Stimulated activated CD4-positive, alpha-beta T cell treated with anti-CD3 and anti-CD28 coated beads, Interleukin-12 subunit alpha, Interleukin-12 subunit beta, amount 100 ng/mL, for 4 hours (primary cell): ENCODE measurements around the gene VPS45.
"Not testable (repeated sequence)": the region's sequence is repeated elsewhere in the genome, so short reads cannot be mapped to it uniquely, and the experiment has no call there.

Experiments
- DNase-seq: peaks from one replicate; pipeline ENCODE4 v3.0.0-alpha.2; 2020

The VPS45 gene

GRCh38 chr1:150162582-150162861 is 94.9 kb downstream of the VPS45 start:
- DNase-seq: no peak

DNA sequence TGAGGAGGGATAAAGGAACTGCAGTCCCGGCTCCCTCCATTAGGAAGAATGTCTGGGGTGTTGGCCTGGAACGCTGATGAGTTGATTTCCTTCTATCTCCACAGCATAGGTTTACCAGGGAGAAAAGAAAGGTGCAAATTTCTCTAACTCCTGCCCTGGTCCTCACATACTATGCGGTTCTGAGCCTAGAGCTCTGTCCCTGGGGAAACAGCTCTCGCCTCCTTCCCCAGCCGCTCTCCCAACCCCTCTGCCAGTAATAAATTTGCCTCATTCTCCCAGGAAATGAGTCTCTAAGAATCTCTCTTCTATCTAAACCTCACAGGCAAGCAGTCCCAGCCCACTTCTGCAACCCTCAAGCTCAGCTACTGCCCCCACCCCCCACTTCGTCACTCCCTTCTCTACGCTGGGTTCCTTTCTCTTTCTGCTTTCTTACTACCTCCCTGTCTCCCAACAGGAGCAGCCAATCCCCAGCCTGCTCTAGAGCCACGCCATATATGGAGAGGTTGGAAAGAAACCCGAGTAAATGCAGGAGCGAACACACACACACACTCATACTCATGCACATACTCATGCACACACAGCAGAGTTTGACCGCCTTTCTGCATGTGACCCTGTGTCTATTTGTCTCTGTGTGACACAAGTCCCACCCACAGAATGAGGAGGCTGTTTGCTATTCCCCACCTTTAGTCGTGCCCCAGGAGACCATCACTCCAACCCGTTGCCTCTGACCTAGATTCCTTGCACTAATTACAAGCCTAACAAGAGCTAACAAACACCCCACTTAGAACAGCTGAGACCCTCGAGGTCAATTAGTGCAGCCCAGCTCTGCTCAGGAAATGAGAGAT is 95.5 kb downstream of the VPS45 start:
- no peak for DNase-seq

DNA sequence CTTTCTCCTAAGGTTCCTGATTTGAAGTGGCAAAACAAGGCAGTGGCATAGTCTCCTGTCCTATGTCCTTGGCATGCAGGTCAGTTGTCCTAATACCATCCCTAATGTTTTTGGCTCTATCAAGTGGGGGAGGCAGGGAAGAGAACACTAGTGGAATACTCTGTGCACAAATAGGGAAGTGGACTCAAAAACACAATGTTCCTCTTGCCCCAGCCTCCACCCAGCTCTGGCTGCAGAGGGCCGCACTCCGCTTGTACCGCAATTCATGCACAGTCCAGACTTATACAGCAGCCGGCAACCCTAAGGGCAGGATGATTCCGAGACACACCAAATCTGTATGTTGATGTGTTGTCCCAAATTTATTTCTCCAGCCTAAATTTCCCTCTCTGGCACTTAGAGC is 96.6 kb downstream of the VPS45 start:
- no peak for DNase-seq

DNA sequence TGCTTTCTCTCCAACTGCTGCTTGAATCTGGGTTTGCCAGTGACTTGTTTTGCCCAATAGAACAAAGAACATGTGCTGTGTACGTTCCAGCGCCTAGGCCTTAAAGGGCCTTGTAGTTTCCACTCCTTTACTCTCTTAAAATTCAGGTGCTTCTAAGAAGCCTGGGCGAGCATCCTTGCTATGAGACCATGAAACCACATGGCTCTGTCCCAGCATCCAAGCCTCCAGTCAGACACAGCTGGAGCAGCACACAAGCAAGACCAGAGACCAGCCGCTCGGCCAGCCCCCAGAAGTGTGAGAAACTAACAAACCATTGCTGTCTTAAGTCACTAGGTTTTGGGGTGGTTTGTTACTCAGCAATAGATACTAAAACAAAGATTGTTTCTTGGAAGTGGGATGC is 97.2 kb downstream of the VPS45 start:
- DNase-seq: no peak

GRCh38 chr1:150165622-150166612 is 98.3 kb downstream of the VPS45 start:
- peak; percentile 55 for DNase-seq

GRCh38 chr1:150168960-150169601 is 101.5 kb downstream of the VPS45 start:
- DNase-seq: peak; percentile 38

DNA sequence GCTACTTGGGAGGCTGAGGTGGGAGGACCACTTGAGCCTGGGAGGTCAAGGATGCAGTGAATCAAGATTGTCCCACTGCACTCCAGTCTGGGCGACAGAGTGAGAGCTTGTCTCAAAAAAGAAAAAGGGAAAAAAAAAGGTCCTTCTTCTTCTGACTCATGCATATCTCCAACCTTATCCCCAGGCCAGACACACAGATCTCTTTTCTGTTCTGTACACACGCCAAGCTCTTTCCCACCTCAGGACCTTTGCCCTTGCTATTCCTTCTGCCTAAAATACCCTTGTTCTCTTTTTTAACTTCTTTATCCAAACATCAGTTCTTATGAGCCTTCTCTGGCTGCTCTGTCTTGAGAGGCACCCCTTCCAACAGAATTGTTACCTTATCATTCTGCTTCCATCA is 104.2 kb downstream of the VPS45 start:
- DNase-seq: no peak

DNA sequence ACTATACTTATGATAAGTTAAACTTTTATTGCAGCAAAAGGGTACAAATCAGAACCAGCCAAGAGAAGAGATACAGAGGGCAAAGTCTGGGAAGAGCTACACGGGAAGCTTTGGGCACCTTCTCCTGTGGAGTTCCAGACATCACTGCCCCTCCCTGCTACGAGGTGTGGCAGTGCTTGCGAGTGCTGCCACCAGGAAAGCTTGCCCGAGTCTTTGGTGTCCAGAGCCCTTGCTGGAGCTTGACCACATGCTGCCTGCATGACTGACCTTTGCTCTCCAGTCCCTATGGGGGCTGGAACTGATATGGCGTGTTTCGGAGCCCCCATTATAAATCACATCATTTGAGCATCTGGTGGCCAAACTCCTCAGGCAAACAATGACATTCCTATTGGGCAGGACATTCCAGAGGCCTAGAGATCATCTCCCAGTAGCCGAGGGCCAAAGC is 105.6 kb downstream of the VPS45 start:
- DNase-seq: no peak

GRCh38 chr1:150176593-150176992 is 109.0 kb downstream of the VPS45 start:
- no peak for DNase-seq

DNA sequence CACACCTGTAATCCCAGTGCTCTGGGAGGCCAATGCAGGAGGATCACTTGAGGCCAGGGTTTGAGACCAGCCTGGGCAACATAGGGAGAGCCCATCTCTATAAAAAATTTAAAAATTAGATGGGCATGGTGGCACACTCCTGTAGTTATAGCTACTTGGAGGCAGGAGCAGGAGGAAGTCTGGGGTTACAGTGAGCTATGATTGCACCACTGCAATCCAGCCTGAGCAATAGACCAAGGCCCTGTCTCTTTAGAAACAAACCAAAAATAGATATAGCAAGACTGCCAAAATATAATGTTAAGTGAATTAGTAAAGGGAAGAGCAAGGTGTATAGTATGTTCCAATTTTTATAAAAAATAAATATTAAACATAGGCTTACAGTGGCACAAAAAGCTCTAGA is 111.0 kb downstream of the VPS45 start:
- DNase-seq: no peak

DNA sequence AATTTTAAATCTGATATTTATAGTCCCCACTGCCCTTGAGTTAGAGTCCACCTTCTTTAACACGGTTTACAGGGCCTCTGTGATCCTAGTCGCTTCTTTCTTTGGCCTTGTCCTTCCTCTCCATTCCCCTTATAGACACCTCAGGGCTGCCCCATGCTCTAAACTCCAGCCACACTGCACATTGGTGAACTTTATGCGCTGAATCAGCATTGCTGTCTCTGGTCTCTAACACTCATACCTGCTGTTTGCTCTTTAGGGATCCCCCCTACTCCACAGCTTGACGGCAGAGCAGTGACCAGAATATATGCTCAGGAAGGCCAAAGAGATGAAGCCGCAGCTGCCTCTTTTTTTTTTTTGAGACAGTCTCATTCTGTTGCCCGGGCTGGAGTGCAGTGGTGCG is 112.3 kb downstream of the VPS45 start:
- no peak for DNase-seq

- DNase-seq: no peak
Measured at GRCh38 chr1:150180474-150180873, 112.9 kb downstream of the VPS45 start.

DNA sequence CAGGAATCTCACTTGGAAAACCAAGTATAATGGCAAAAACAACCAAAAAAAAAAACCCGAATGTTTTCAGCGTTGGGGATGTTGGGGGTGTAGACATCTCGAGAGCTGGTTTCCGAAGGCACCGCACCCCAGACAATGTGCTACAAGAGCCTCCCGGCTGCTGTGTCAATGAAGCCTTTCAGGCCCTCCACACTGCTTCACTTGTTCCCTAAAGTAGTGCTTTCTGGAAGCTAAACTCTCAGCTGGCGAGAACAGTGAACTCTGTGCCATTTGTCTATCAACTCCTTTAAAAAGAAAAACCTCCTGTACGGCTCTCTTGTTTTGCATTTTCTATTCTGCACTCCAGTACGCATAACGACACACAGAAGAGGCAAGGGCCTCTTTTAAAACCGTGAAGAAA is 114.7 kb downstream of the VPS45 start:
- no peak for DNase-seq

DNA sequence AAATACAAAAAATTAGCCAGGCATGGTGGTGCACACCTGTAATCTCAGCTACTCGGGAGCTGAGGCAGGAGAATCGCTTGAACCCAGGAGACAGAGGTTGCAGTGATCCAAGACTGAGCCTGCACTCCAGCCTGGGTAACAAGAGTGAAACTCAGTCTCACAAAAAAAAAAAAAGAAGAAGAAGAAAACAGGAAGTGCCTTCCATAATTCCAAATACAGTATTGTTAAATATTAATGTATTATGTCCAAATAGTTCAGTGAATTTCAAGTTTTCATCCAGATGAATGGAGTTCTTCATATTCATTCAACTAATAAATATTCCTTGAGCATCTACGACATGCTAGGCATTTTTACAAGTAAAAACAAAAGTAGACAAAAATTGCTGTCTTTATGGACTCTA is 115.5 kb downstream of the VPS45 start:
- DNase-seq: no peak

GRCh38 chr1:150185481-150185880 is 117.9 kb downstream of the VPS45 start:
- no peak for DNase-seq

- not testable (repeated sequence) for DNase-seq
Measured at GRCh38 chr1:150186438-150186788, 118.8 kb downstream of the VPS45 start.

- no peak for DNase-seq
Measured at GRCh38 chr1:150186789-150187559, 119.4 kb downstream of the VPS45 start.

- no peak for DNase-seq
Measured at GRCh38 chr1:150187560-150187931, 120.0 kb downstream of the VPS45 start.

DNA sequence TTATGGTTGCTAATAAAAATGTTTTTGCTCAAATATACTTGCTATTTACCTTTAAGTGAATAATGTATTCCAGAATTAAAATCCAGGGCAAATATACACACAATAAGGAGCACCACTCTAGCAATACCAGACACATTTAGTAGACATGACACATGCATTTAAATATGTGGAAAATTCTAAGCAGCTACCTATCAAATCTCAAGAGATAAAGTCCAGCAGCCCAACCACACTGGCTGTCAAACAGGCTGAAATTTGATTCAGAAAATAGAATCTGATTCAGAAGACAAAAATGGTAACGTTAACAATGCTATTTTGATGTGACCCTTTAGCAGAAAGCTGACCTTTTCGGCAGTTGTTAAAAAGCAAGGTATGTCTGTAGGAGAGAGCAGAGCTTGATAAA is 124.4 kb downstream of the VPS45 start:
- DNase-seq: no peak

GRCh38 chr1:150194381-150195031 is 126.9 kb downstream of the VPS45 start:
- no peak for DNase-seq
